Measurements from ENCODE around the gene IL4R. TPM values are rescaled to one million over a fixed set of nuclear protein-coding genes. Genes with fewer than 3 reads are reported as not detected.
A peak's percentile ranks its signal among the peaks of the same experiment; 100 is the strongest.

The IL4R gene
- total and polyA plus RNA-seq, 2 of the 13 experiments (the other 11 are each of a cell fraction or from before 2014, with no cell fraction given) = 15.9 to 49.6 TPM

- TF ChIP-seq E2F1 (CRISPR knock-in tag; IDR thresholded peaks at IDR 0.05) (no peak), ZNF687 (CRISPR knock-in tag; IDR thresholded peaks at IDR 0.05) (peak; percentile 68), DNMT3B (CRISPR knock-in tag; conservative IDR thresholded peaks at IDR 0.05) (no peak), ZNF766 (CRISPR knock-in tag; IDR thresholded peaks at IDR 0.05; ENCODE audit: borderline replicate concordance) (peak; percentile 75; the same call in 1 of the 2 replicates), DDIT3 (CRISPR knock-in tag; IDR thresholded peaks at IDR 0.05) (no peak), RBFOX2 (IDR thresholded peaks at IDR 0.05; ENCODE audit: low read depth, low read length) (no peak), ZNF772 (CRISPR knock-in tag; IDR thresholded peaks at IDR 0.05) (no peak), MAFG (CRISPR knock-in tag; IDR thresholded peaks at IDR 0.05) (no peak), CERS6 (CRISPR knock-in tag; IDR thresholded peaks at IDR 0.05) (no peak), ZNF552 (CRISPR knock-in tag; IDR thresholded peaks at IDR 0.05; ENCODE audit: borderline replicate concordance) (no peak), TCF12 (IDR thresholded peaks at IDR 0.05) (no peak), TCF12 (CRISPR knock-in tag; IDR thresholded peaks at IDR 0.05) (0 out of 2 replicates have a peak, but pooled peaks have one; percentile 26), USF2 (IDR thresholded peaks at IDR 0.05; ENCODE audit: low read depth, low read length) (no peak), USF2 (CRISPR knock-in tag; IDR thresholded peaks at IDR 0.05; ENCODE audit: borderline replicate concordance) (no peak), ZNF782 (CRISPR knock-in tag; IDR thresholded peaks at IDR 0.05; ENCODE audit: borderline replicate concordance) (0 out of 2 replicates have a peak, but pooled peaks have one; percentile 34), MAX (IDR thresholded peaks at IDR 0.05) (peak; percentile 37), HNF1B (CRISPR knock-in tag; IDR thresholded peaks at IDR 0.05) (no peak)
Measured at GRCh38 chr16:27326738-27327585, 13.2 kb downstream of the IL4R start (continued).

All from HepG2 (cell line).